ENCODE measurements around the gene ALPI. TPM values are rescaled to one million over a fixed set of nuclear protein-coding genes. Genes with fewer than 3 reads are reported as not detected.

The ALPI gene
- total RNA-seq, 1 experiment from 2014 or later: not detected

GRCh38 chr2:232484628-232485347 is 28.8 kb downstream of the ALPI start:
- Histone ChIP-seq H3K9me2 (ENCODE audit: insufficient read depth) (no peaks in the 10 kb centered on the region), H3K36me3 (ENCODE audit: control insufficient read depth in 1 of 2, insufficient read depth in 2 of 2, low read length in 2 of 2) (no peaks in the 10 kb centered on the region), H4K20me1 (ENCODE audit: insufficient read depth) (no peaks in the 10 kb centered on the region), H3K27me3 (ENCODE audit: insufficient read depth, low read length) (no peaks in the 10 kb centered on the region), H3K9me3 (ENCODE audit: control insufficient read depth in 1 of 2, insufficient read depth in 1 of 2, low read depth in 1 of 2, low read length in 2 of 2) (no peaks in the 10 kb centered on the region), H3K4me1 (ENCODE audit: control insufficient read depth in 1 of 2, insufficient read depth in 2 of 2, low read length in 2 of 2) (no peaks in the 10 kb centered on the region), H2AFZ (ENCODE audit: low read depth, low read length, poor library complexity, severe bottlenecking) (no peak overlapping the region), H3K79me2 (ENCODE audit: insufficient read depth, low read length) (no peaks in the 10 kb centered on the region), H3K4me2 (ENCODE audit: low read length) (no peak overlapping the region), H3K4me3 (replicated peaks in 1 of 2; ENCODE audit: low read depth in 1 of 2, low read length in 2 of 2) (no peak overlapping the region), H3K27ac (ENCODE audit: low read depth, low read length) (no peak overlapping the region), H3K9ac (ENCODE audit: low read length) (no peak overlapping the region)
- BruUV-seq (replicated peaks): no TSS peak
- TF ChIP-seq ZFX (IDR thresholded peaks at IDR 0.05): no peak
- TF ChIP-seq SIN3A (IDR thresholded peaks at IDR 0.05; ENCODE audit: low read depth): no peak
- TF ChIP-seq SRF (IDR thresholded peaks at IDR 0.05; ENCODE audit: low read depth): no peak
- TF ChIP-seq CBX3 (IDR thresholded peaks at IDR 0.05; ENCODE audit: low read depth): no peak
- TF ChIP-seq JUND (IDR thresholded peaks at IDR 0.05): no peak
- no peak for TF ChIP-seq SP1 (IDR thresholded peaks at IDR 0.05; ENCODE audit: low read depth)
- no peak for TF ChIP-seq EZH2 (IDR thresholded peaks at IDR 0.05)
- no peak for TF ChIP-seq TCF7L2 (IDR thresholded peaks at IDR 0.05; ENCODE audit: borderline replicate concordance, extremely low read depth, insufficient read depth, insufficient read length)
- no peak for TF ChIP-seq ATF3 (IDR thresholded peaks at IDR 0.05)
- TF ChIP-seq EGR1 (IDR thresholded peaks at IDR 0.05; ENCODE audit: low read depth): no peak
- no peak for TF ChIP-seq ZNF274 (IDR thresholded peaks at IDR 0.05; ENCODE audit: low read depth, low read length)
- no peak for TF ChIP-seq REST (IDR thresholded peaks at IDR 0.05; ENCODE audit: low read depth)
- CTCF ChIA-PET: no interaction called here
- POLR2A ChIA-PET: no interaction called here
- DNase-seq (ENCODE audit: low read depth, low spot score) (no peak), ATAC-seq (no peak)
- RAD21 ChIA-PET (ENCODE audit: low non-redundant PET in 1 of 2, low total read pairs in 2 of 2, uncharacterized antibody in 2 of 2, unreplicated experiment in 2 of 2): no interaction called here
- intact Hi-C loops (cut with micrococcal nuclease): no loop called here

Measured in HCT116 (cell line).